Testis (tissue), 3 donors: ENCODE data around the gene EME1. TPM values are rescaled to one million over a fixed set of nuclear protein-coding genes. Genes with fewer than 3 reads are reported as not detected.

Experiments
- DNase-seq: peaks from one replicate; pipeline ENCODE4 v3.0.0-alpha.2; 2019
- H3K27ac ChIP-seq, 2 donors: fragments of 200-600 bp; sonication (generic); one replicate each; pipeline ENCODE4 v1.5.1; 2019
- H3K27me3 ChIP-seq: fragments of 200-600 bp; sonication (generic); one replicate; pipeline ENCODE4 v1.5.1; 2019
- H3K36me3 ChIP-seq: fragments of 200-600 bp; sonication (generic); one replicate; pipeline ENCODE4 v1.5.1; 2017; ENCODE audit warnings: low read depth; ENCODE audit errors: missing control alignments
- H3K4me1 ChIP-seq: fragments of 200-600 bp; sonication (generic); one replicate; pipeline ENCODE4 v1.5.1; 2019
- H3K4me3 ChIP-seq, 2 donors: fragments of 200-600 bp; sonication (generic); one replicate each; pipeline ENCODE4 v1.5.1; 2017 to 2019
- H3K9me3 ChIP-seq: fragments of 200-600 bp; sonication (generic); one replicate; pipeline ENCODE4 v1.5.1; 2017
- CTCF ChIP-seq, 3 experiments: fragments of 450-650 bp in 2 of 3; fragments of 200-600 bp in 1 of 3; sonication (generic) in 1 of 3; IDR thresholded peaks; one replicate each; pipeline ENCODE4 v1.5.1; 2016 to 2019; ENCODE audit warnings: antibody characterized with exemption in 3 of 3, mild to moderate bottlenecking in 2 of 3, moderate library complexity in 1 of 3
- POLR2A ChIP-seq: fragments of 450-650 bp; IDR thresholded peaks from one replicate; pipeline ENCODE4 v1.6.1; 2017; ENCODE audit warnings: antibody characterized with exemption, mild to moderate bottlenecking, moderate library complexity
- WGBS, 2 donors: methylation state at CpG; one replicate each; pipeline ENCODE4 v1.1.5; 2018; 5-methylcytosine and 5-hydroxymethylcytosine counted together
- intact Hi-C: fragments of 100-400 bp; cut with DNase I; formaldehyde crosslinking; loops from one replicate; pipeline ENCODE4 v1.15.1; 2023; ENCODE audit warnings: low total_unique reads
- polyA plus RNA-seq: library from polyadenylated mRNA; stranded (reverse); fragments of 350-450 nt; fragmentation: Illumina TruSeq; extraction: RNeasy Lipid Tissue Mini Kit (QIAGEN cat#74804); gene quantifications from one replicate; pipeline ENCODE4 v1.2.3, GENCODE V29; 2014; ENCODE audit warnings: low read depth, low replicate concordance; ENCODE audit not compliant: insufficient read depth
- total RNA-seq, 2 donors: library from RNA; depleted of rRNA; stranded (reverse); fragments of >200 nt; gene quantifications; one replicate each; pipeline ENCODE4 v1.2.3, GENCODE V29; 2016

EME1 gene
- total and polyA plus RNA-seq, 3 donors from 2014 or later, result 15.6 to 22.8 (median 19.3) TPM

GRCh38 chr17:50424246-50424995 lies 51.4 kb downstream of the EME1 start:
- intact Hi-C loops, result no loop called here
- Histone ChIP-seq H3K4me1 (peaks cover 25% of the 10 kb centered on the region), H3K4me3 (no peak overlapping the region), H3K27me3 (no peaks in the 10 kb centered on the region), H3K9me3 (no peaks in the 10 kb centered on the region), H3K27ac (no peak overlapping the region), H3K36me3 (no peaks in the 10 kb centered on the region)
- no peak for TF ChIP-seq POLR2A
- no peak for TF ChIP-seq CTCF (IDR thresholded peaks at IDR 0.05)
- 65 to 68% methylated on average over 7 to 9 of the region's 9 CpGs for WGBS, 2 donors
- no peak for DNase-seq

- no peak for DNase-seq
- intact Hi-C loops, result no loop called here
- no peaks in the 10 kb centered on the region for H3K27me3 ChIP-seq
- H3K4me3 ChIP-seq, result peak overlapping the region; percentile 56 to 72
- H3K4me1 ChIP-seq, result peaks cover 25% of the 10 kb centered on the region
- 61 to 78% methylated on average over 4 to 8 of the region's 8 CpGs for WGBS, 2 donors
- H3K9me3 ChIP-seq, result no peaks in the 10 kb centered on the region
- no peaks in the 10 kb centered on the region for H3K36me3 ChIP-seq
- TF ChIP-seq POLR2A (no peak), CTCF (IDR thresholded peaks at IDR 0.05) (no peak)
- H3K27ac ChIP-seq, result peak overlapping the region; percentile 73 to 82
Observed at GRCh38 chr17:50424996-50425681, 52.1 kb downstream of the EME1 start.

- Histone ChIP-seq H3K27ac (peak within 1 kb of the TSS; percentile 73 to 82), H3K9me3 (no peaks in the 10 kb centered on the region), H3K27me3 (no peaks in the 10 kb centered on the region), H3K4me3 (peak within 1 kb of the TSS; percentile 56 to 72), H3K36me3 (no peaks in the 10 kb centered on the region), H3K4me1 (peaks cover 25% of the 10 kb centered on the region)
- 0 to 1% methylated on average over 20 to 60 of the region's 70 CpGs for WGBS, 2 donors
- intact Hi-C loops, result no loop called here
- DNase-seq, result peak; percentile 79
- no peak for TF ChIP-seq POLR2A
- TF ChIP-seq CTCF (IDR thresholded peaks at IDR 0.05), result no peak
Observed at GRCh38 chr17:50425682-50426471, 52.8 kb downstream of the EME1 start, which contains the start of gene ACSF2. Gene ACSF2, plus strand, starts transcription at chr17:50426218. Its CDS starts 44 bp downstream, at chr17:50426262.

DNA sequence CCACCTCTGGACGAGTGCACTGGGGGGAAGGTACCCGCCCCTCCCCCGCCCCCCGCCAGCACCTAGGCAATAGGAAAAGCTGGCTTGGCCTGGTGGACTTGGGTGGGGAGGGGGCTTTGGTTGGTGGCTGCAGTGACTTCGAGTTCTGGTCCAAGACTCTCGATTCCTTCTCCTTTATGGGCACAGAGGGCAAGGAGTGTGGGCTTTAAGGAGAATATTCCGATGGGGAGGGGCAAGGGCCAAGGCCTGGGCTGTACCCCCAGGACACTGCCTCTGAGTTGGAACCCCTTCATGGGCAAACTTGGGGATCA lies 53.4 kb downstream of the EME1 start:
- peak overlapping the region; percentile 73 to 82 for H3K27ac ChIP-seq
- H3K36me3 ChIP-seq, result no peaks in the 10 kb centered on the region
- peaks cover 25% of the 10 kb centered on the region for H3K4me1 ChIP-seq
- H3K4me3 ChIP-seq, result peak overlapping the region; percentile 56 to 72
- H3K27me3 ChIP-seq, result no peaks in the 10 kb centered on the region
- DNase-seq, result no peak
- 0% methylated on average over 2 to 7 of the region's 7 CpGs for WGBS, 2 donors
- no peak for TF ChIP-seq CTCF (IDR thresholded peaks at IDR 0.05)
- TF ChIP-seq POLR2A, result no peak
- intact Hi-C loops, result no loop called here
- no peaks in the 10 kb centered on the region for H3K9me3 ChIP-seq
